GM13976 (cell line): ENCODE data around the gene ADD3.

Source experiments
- DNase-seq: peaks from one replicate; pipeline ENCODE4 v3.0.0; 2012; ENCODE audit warnings: low spot score
- in situ Hi-C: fragments of 300-500 bp; cut with MboI; formaldehyde crosslinking; loops from one replicate; pipeline ENCODE4 v1.12.0; 2022; ENCODE audit warnings: low sequenced_read_pairs, mixed read lengths, inconsistent platforms; ENCODE audit not compliant: unreplicated experiment
- TF ChIP-seq, protein P1 (sequence below): IDR thresholded peaks from 2 replicates; pipeline ENCODE4 v1.5.1; 2012; ENCODE audit warnings: borderline replicate concordance, mild to moderate bottlenecking; ENCODE audit not compliant: insufficient read depth; ENCODE audit errors: extremely low read depth, missing control alignments, control extremely low read depth

Gene ADD3

DNA sequence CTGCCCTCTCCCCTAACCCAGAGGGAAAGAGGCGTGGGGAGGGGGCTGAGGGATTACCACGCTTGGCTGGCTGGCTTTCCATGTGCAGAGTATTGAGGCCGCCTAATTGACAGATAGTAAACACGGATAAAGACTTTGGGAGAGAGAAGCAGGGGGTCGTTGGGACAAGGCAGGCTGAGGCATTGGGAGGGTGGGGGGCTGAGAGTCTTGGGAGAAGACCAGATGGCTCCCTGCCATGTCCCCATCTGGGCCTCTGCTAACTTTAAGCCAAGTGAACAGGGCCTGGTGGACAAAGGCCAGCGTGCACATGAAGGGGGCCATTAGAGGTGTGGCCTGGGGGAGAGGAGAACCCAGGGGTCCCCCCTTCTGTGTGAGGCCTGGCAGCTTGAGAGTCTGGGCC lies 144.2 kb downstream of the ADD3 start:
- TF ChIP-seq, protein P1, sequence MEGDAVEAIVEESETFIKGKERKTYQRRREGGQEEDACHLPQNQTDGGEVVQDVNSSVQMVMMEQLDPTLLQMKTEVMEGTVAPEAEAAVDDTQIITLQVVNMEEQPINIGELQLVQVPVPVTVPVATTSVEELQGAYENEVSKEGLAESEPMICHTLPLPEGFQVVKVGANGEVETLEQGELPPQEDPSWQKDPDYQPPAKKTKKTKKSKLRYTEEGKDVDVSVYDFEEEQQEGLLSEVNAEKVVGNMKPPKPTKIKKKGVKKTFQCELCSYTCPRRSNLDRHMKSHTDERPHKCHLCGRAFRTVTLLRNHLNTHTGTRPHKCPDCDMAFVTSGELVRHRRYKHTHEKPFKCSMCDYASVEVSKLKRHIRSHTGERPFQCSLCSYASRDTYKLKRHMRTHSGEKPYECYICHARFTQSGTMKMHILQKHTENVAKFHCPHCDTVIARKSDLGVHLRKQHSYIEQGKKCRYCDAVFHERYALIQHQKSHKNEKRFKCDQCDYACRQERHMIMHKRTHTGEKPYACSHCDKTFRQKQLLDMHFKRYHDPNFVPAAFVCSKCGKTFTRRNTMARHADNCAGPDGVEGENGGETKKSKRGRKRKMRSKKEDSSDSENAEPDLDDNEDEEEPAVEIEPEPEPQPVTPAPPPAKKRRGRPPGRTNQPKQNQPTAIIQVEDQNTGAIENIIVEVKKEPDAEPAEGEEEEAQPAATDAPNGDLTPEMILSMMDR: no peak
- in situ Hi-C loops: no loop called here
- DNase-seq: no peak

DNA sequence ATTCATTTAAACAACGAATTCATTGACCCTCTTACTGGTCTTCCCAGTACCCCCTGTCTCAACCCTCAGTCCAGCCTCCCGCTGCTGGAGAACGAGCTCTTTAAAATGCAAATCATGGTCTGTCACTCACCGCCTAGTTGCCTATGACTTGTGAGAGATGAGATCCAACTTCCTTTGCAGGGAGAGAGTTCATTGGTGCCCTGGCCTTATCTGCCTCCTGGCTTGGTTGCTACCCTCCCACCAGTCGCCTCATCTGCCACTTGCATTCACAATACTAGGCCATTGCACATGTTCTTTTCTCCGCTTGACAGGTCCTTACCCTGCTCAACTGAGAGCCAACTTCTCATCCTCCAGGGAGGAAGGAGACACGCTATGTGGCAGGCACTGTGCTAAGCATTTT lies 145.6 kb downstream of the ADD3 start:
- no peak for DNase-seq
- TF ChIP-seq, protein P1: no peak
- in situ Hi-C loops: no loop called here

DNA sequence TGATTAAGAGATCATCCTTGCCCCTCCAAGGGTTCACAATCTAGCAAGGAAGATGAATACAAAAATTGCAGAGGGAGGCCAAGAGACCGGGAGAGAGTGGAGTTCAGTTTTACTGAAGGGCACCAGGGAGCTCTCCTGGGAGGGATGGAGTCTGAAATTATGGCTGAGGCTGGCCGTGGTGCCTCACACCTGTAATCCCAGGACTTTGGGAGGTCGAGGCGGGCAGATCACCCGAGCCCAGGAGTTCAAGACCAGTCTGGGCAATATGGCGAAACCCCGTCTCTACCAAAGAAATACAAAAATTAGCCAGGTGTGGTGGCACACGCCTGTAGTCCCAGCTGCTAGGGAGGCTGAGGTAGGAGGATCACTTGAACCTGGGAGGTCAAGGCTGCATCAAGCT lies 148.3 kb downstream of the ADD3 start:
- in situ Hi-C loops: no loop called here
- DNase-seq: no peak
- TF ChIP-seq, protein P1: no peak

DNA sequence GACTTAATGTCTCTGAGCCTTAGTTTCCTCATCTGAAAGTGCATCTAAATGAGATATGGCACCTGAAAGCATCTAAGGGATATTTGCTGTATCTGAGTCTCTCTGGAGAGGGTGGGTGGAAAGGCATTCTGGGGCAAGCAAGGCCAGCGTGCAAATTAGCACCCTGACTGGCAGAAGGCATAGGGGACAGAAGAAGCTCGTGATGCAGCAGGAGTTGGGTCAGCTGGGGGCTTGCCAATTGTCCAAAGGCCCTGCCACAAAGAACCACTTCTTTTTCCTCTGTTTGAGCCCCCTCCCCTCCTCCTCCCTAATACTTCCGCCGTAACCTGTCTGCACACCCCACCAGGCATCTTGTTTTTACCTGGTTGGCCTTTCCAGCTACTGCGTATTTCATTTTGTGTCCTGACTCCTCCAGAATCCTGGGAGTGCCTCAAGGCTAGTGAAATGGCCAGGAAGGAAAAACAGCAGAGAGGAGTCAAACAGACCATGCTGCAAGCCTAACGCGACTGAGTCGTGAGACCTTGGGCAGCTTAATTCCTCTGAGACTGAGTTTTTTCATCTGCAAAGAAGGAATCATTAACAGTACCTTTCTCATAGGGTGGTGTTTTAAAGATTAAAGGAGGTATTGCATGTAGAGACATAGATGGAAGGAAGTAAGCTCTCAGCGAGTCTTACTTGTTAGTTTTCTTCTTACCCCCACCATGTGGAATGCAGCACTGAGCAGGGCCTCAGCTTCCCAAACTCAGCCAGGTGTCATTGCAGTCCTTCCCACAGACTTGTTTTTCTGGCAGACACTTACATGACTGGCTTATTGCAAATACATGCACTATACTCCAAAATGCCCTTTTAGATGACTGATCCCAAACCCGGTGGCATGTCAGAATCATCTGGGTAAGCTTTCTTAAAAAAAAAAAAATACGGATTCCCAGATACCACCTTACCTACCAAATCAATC lies 150.5 kb downstream of the ADD3 start:
- in situ Hi-C loops: no loop called here
- no peak for DNase-seq
- TF ChIP-seq, protein P1: no peak

DNA sequence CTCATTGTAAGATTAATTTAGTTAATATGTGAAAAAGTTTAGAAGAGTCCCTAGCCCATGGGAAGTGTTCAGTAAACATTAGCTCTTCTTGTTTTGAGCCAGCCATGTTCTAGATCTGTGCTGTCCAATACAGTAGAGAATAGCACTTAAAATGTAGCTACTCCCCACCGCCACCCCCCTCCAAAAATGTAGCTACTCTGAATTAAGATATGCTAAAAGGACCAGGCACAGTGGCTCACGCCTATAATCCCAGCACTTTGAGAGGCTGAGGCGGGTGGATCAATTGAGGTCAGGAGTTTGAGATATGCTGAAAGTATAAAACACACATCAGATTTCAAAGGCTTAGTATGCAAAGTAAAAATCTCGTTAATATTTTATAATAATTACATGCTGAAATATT lies 152.3 kb downstream of the ADD3 start:
- no peak for DNase-seq
- in situ Hi-C loops: no loop called here
- TF ChIP-seq, protein P1: no peak

DNA sequence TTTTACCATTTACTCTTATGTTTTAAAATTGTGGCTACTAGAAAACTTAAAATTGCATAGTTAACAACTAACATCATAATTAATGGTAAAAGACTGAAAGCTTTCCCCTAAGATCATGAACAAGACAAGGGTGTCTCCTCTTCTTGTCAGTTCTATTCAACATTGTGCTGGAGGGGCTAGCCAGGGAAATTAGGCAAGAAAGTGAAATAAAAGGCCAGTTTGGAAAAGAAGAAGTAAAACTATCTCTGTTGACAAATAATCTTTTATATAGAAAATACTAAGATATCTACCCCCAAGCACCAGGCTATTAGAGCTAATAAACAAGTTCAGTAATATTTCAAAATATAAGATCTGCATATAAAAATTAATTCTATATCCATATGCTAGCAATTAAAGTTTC lies 152.7 kb downstream of the ADD3 start:
- TF ChIP-seq, protein P1: no peak
- in situ Hi-C loops: no loop called here
- no peak for DNase-seq
